SK-N-SH treated with all-trans-retinoic acid at 6 μM for 48 hours (cell line): ENCODE results near the gene ORAI1.

ENCODE experiments used
- ATAC-seq: fragments of 200-7000 bp; cut with Tn5 transposase; 3 replicates; pipeline ENCODE4 v1.9.1; 2020; ENCODE audit warnings: mild to moderate bottlenecking, moderate library complexity
- ARNTL ChIP-seq: fragments of 450-650 bp; formaldehyde crosslinking; IDR thresholded peaks from 2 replicates; pipeline ENCODE4 v1.5.0; 2020; ENCODE audit warnings: low read depth, mild to moderate bottlenecking, moderate library complexity, borderline replicate concordance
- BACH2 ChIP-seq: fragments of 250-450 bp; sonication (Bioruptor Pico); IDR thresholded peaks from 2 replicates; pipeline ENCODE4 v1.9.0; 2021; ENCODE audit warnings: mild to moderate bottlenecking, borderline replicate concordance
- CREB5 ChIP-seq: fragments of 250-450 bp; sonication (Bioruptor Pico); IDR thresholded peaks from 2 replicates; pipeline ENCODE4 v1.5.1; 2020; ENCODE audit warnings: low read depth, mild to moderate bottlenecking, moderate library complexity
- GLIS3 ChIP-seq: fragments of 250-450 bp; sonication (Bioruptor Pico); IDR thresholded peaks from 2 replicates; pipeline ENCODE4 v1.5.0; 2020; ENCODE audit warnings: mild to moderate bottlenecking, moderate library complexity
- ISL1 ChIP-seq: fragments of 250-450 bp; sonication (Bioruptor Pico); IDR thresholded peaks from 2 replicates; pipeline ENCODE4 v2.1.2; 2022; ENCODE audit warnings: mild to moderate bottlenecking, moderate library complexity
- OSR1 ChIP-seq: fragments of 250-450 bp; sonication (Bioruptor Pico); IDR thresholded peaks from 2 replicates; pipeline ENCODE4 v1.8.0; 2022; ENCODE audit warnings: moderate library complexity, mild to moderate bottlenecking, inconsistent platforms
- PATZ1 ChIP-seq: fragments of 250-450 bp; sonication (Bioruptor Pico); IDR thresholded peaks from 2 replicates; pipeline ENCODE4 v1.8.0; 2020; ENCODE audit warnings: mild to moderate bottlenecking, moderate library complexity, borderline replicate concordance
- POU6F1 ChIP-seq: fragments of 250-450 bp; sonication (Bioruptor Pico); IDR thresholded peaks from 2 replicates; pipeline ENCODE4 v1.8.0; 2021; ENCODE audit warnings: low read depth, mild to moderate bottlenecking, moderate library complexity, borderline replicate concordance
- PPARA ChIP-seq: fragments of 250-450 bp; sonication (Bioruptor Pico); IDR thresholded peaks from 2 replicates; pipeline ENCODE4 v1.5.0; 2020; ENCODE audit warnings: mild to moderate bottlenecking, borderline replicate concordance
- RARB ChIP-seq: fragments of 250-450 bp; sonication (Bioruptor Pico); IDR thresholded peaks from 2 replicates; pipeline ENCODE4 v1.8.0; 2021; ENCODE audit warnings: mild to moderate bottlenecking, moderate library complexity
- SNAI2 ChIP-seq: fragments of 250-450 bp; sonication (Bioruptor Pico); IDR thresholded peaks from 2 replicates; pipeline ENCODE4 v1.5.0; 2020; ENCODE audit warnings: mild to moderate bottlenecking, moderate library complexity
- TOX ChIP-seq: fragments of 250-450 bp; sonication (Bioruptor Pico); IDR thresholded peaks from 2 replicates; pipeline ENCODE4 v1.8.0; 2021; ENCODE audit warnings: mild to moderate bottlenecking, moderate library complexity, borderline replicate concordance
- ZC3H10 ChIP-seq: fragments of 250-450 bp; sonication (Bioruptor Pico); IDR thresholded peaks from 2 replicates; pipeline ENCODE4 v1.5.1; 2021; ENCODE audit warnings: mild to moderate bottlenecking, moderate library complexity
- ZFP3 ChIP-seq: fragments of 250-450 bp; sonication (Bioruptor Pico); IDR thresholded peaks from 2 replicates; pipeline ENCODE4 v1.5.0; 2020; ENCODE audit warnings: mild to moderate bottlenecking, moderate library complexity
- ZFP30 ChIP-seq: fragments of 450-650 bp; formaldehyde crosslinking; IDR thresholded peaks from 2 replicates; pipeline ENCODE4 v1.5.0; 2022; ENCODE audit warnings: mild to moderate bottlenecking, moderate library complexity
- ZNF565 ChIP-seq: fragments of 450-650 bp; formaldehyde crosslinking; conservative IDR thresholded peaks from 2 replicates; pipeline ENCODE4 v1.5.0; 2020; ENCODE audit warnings: low read depth, mild to moderate bottlenecking, moderate library complexity
- ZNF70 ChIP-seq: fragments of 450-650 bp; formaldehyde crosslinking; IDR thresholded peaks from 2 replicates; pipeline ENCODE4 v1.5.0; 2020; ENCODE audit warnings: mild to moderate bottlenecking, moderate library complexity
- ZNF8 ChIP-seq: fragments of 450-650 bp; formaldehyde crosslinking; IDR thresholded peaks from 2 replicates; pipeline ENCODE4 v1.5.0; 2020; ENCODE audit warnings: mild to moderate bottlenecking, moderate library complexity

Gene ORAI1

GRCh38 chr12:121579981-121580868 lies 46.1 kb upstream of the ORAI1 start:
- no peak for TF ChIP-seq RARB (CRISPR knock-in tag)
- 0 out of 2 replicates have a peak, but pooled peaks have one; percentile 23 for TF ChIP-seq PATZ1 (CRISPR knock-in tag)
- peak; percentile 68 for ATAC-seq

- peak; percentile 66 for ATAC-seq
Observed at GRCh38 chr12:121580959-121581685, 45.2 kb upstream of the ORAI1 start, which contains the start of gene KDM2B. TSS of gene KDM2B (minus strand) at chr12:121581023. CDS start at chr12:121580911, 112 bp downstream.

DNA sequence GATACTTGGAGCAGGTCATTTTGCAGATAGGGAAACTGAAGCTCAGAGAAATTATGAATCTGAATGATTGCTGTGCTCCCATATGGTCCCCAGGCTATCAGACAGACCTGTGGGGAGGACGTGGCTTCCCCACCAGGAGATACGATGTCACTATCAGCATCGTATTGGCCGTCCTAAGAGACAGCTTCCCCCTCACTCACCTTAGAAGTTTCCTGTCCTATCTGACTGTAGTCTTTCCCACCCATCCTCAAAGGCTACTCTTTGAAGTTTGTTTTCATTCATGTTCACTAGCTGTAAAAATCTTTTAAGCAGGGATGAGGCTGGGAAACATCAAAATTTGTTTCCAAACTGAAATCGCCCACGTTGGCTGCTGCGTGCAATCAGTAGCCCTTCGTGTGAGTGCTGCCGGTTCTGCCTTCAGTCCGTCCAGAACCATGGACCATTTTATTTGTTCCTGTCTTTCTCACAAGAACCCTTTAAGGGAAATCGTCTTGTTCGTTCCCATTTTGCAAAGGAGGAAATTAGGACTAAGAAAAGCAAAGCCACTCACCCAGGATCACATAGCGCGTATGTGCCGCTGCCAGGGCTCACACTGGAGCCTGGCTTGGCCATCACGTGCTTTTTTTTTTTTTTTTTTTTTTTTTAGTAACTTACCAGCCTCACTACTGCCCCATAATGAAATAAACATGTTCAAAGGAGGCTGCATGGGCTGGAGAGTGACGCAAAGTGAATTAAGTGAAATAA lies 44.5 kb upstream of the ORAI1 start:
- no peak for TF ChIP-seq SNAI2 (CRISPR knock-in tag)
- no peak for TF ChIP-seq ARNTL (CRISPR knock-in tag)
- peak; percentile 70 for ATAC-seq

More at GRCh38 chr12:121580959-121581685, 45.2 kb upstream of the ORAI1 start, which contains the start of gene KDM2B:
- no peak for TF ChIP-seq POU6F1 (CRISPR knock-in tag)
- TF ChIP-seq RARB (CRISPR knock-in tag) = no peak
- no peak for TF ChIP-seq ZFP30 (CRISPR knock-in tag)
- TF ChIP-seq SNAI2 (CRISPR knock-in tag) = no peak
- no peak for TF ChIP-seq ZC3H10 (CRISPR knock-in tag)
- no peak for TF ChIP-seq CREB5
- no peak for TF ChIP-seq GLIS3 (CRISPR knock-in tag)
- no peak for TF ChIP-seq TOX (CRISPR knock-in tag)
- TF ChIP-seq OSR1 (CRISPR knock-in tag) = no peak
- no peak for TF ChIP-seq BACH2 (CRISPR knock-in tag)
- TF ChIP-seq PATZ1 (CRISPR knock-in tag) = no peak
- no peak for TF ChIP-seq PPARA (CRISPR knock-in tag)
- TF ChIP-seq ARNTL (CRISPR knock-in tag) = no peak
- no peak for TF ChIP-seq ISL1
- TF ChIP-seq ZNF70 (CRISPR knock-in tag) = no peak
- TF ChIP-seq ZNF565 (CRISPR knock-in tag) = no peak
- TF ChIP-seq ZNF8 (CRISPR knock-in tag) = no peak
- no peak for TF ChIP-seq ZFP3 (CRISPR knock-in tag)
